ACHN (cell line): Measurements from ENCODE around the gene HDAC10.
"Not testable (repeated sequence)": the region's sequence is repeated elsewhere in the genome, so short reads cannot be mapped to it uniquely, and the experiment has no call there.

Experiments
- DNase-seq: peaks from one replicate; pipeline ENCODE4 v3.0.0-alpha.2; 2015
- in situ Hi-C: cut with HindIII; loops from 2 replicates; pipeline ENCODE4 v1.10.0; 2017; ENCODE audit warnings: low sequenced_read_pairs, low pct_ligation_motif_present, low pct_unique_long_range_greater_than_20kb

The HDAC10 gene

DNA sequence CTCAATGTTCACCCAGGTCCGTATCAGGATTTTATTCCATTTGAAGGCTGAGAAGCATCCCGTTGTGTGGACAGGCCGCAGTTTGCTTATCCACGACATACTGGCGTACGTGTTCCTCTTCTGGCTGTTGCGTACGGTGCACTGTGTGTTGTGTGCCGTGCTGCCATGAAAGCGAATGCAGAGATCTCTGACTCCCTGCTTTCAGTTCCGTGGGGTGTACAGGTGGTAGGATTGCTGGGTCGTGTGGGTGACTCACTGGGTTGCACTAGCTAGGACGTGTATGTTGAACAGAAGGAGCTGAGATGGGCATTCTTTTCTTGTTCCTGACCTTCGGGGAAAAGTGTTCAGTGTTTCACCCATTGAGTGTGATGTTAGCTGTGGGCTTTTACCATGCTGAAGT, 39.9 kb downstream of the HDAC10 start:
- in situ Hi-C loops = no loop called here
- DNase-seq = no peak

DNA sequence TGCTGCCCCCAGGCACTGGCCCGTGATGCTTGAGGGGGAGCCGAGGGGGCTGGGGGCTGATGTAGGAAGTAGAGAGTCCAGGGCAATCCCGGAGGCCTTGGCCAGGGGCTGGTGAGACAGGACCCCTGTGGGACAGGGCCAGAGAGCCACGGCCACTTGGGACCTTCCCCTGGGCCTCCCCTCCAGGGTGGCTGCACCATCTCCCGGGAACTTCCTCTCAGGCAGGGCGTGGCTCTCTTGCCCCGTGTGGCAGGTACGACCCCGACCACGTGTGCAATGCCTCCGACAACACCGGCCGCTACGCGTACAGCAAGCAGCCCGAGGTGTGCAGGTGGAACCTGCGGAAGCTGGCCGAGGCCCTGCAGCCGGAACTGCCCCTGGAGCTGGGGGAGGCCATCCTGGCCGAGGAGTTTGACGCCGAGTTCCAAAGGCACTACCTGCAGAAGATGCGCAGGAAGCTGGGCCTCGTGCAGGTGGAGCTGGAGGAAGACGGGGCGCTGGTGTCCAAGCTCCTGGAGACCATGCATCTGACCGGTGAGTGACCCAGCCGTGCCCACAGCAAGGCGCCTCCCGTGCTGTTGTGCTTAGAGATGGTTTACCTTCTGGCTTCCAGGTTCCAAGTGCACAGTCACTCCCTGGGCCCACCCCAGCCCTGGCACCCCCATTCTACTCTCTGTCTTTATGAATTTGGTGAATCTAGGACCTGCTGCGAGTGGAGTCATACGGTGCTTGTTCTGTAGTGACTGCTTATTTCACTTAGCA, 40.5 kb downstream of the HDAC10 start:
- in situ Hi-C loops = no loop called here
- DNase-seq = no peak

DNA sequence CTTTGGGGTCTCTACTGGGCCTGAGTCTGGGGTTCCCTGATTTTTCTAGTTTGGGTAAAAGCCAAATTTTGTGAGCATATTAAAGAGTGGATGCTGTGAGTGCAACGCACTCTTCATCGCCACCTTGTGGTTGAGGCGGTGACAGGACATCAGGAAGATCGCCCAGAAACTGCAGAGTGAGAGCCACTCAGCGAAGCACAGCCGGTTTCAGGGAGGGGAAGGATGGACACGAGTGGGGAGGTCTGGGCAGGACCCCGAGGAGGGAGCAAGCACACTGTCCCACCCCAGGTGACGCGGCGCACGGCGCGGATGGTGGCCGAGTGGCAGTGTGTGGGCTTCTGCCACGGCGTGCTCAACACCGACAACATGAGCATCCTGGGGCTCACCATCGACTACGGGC, 41.2 kb downstream of the HDAC10 start:
- in situ Hi-C loops = no loop called here
- DNase-seq = peak; percentile 60

DNA sequence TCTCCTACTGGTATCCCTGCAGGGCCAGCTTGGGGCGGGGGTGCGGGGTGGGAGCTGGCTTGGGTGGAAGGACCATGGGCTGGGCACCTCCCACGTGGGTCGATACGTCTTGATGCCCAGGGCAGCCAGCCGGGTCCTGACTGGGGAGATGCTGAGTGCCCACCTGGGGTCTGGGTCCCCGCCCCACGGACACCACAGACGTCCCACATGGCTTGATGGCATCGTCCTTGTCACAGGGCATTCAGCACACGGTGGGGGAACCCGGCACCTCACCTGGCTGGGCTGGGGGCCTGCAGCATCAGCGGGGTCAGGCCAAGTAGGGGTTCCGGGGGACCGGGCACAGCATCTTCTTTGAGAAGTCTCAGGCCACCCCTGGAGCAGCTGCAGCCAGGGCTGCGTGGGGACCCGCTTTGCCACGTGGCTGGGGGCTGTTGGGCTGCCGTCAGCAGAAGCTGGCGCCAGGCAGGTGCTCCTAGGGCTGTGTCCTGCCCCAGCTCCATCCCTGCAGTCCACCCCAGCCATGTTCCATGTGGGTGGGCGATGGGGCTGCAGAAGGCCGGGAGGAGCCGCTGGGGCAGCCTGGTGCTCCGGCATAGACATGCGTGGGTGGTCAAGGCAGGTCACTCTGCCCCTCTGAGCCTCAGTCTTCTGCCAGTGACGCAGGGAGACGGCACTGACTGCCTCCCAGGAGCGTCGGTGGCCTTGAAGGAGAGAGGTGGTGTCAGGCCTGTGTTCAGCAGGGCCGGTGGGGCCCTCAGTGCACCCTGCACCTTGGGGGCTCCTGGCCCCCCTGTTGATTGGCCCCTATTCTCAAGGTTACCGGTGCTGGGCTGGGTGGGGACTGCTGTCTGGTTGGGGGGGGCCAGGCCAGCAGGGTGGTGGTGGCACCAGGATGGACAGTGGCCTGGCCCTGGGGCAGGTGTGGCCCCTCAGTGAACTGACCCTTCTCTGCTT, 41.8 kb downstream of the HDAC10 start:
- in situ Hi-C loops = no loop called here
- DNase-seq = no peak

DNA sequence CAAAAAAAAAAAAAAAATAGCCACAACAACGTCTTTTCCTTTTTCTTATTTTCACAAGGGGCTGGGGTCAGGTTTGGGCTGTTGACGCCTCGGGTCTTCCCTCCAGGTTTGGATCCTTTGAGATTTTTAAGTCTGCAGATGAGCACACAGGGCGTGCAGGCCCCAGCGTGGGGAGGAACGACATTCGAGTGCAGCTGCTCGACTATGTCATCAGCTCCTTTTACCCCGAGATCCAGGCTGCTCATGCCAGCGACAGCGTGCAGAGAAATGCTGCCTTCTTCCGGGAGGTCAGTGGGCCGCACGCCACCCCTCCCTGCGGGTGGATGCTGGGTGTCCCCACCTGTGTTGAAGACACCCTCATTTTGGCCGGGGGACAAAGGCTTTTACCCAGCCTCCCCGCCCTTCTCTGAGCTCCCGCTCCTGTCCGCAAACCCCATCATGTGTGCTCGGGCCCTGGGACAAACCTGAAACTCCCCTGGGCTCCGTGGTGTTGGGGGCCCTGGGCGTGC, 42.6 kb downstream of the HDAC10 start:
- no peak for DNase-seq
- in situ Hi-C loops = no loop called here

DNA sequence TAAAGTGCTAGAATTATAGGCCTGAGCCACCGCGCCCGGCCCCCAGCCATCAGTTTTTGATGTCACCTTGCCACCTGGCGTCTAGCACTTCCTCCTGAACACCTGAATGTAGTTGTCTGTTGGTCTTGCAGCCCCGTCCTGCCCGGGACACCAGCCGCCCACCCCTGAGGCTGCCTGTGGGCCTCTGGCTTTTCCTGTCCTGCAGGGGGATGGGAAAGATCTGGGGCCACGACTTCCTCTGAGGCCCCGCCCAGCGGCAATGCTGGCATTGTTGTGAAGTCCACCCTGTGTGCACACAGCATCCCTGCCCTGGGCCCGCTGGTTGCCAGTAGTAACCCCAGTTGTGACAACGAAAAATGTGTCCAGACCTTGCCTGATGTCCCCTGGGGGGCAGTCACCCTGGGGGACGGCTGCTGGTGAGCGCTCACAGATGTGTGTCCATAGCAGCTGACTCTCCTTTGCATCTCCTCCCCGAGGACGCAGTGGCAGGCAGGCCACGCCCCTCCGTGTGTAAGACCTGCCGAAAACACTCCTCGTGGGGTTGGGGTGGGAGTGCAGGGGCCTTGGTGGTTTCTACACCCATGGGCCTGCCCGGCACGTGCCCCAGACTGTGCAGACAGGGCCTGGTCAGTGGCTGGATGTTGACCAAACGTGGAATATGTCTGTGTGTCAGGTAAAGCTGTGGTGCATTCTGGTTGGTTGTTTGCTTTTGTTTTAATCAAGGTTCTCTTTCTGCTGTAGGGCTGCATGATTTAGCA, 43.5 kb downstream of the HDAC10 start:
- in situ Hi-C loops = no loop called here
- DNase-seq = no peak

DNA sequence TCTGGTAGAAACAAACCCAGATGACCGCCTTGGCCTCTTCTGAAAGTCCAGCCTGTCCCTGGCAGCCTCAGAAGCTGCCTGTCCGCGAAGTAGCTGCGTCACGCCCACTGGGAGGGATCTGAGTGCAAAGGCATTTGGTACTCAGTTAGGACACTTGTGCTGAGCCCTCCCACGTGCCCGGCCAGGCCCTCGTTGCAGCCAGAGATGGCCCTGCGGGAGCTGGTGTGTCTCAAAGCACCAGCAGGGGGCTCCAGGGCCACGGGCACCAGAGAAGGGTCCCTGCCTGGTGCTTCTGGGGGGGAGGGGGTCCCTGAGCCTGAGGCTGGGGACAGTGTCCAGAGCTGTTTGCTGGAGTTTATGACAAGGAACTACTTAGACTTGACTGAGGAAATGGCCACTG, 44.5 kb downstream of the HDAC10 start:
- in situ Hi-C loops = no loop called here
- peak; percentile 24 for DNase-seq

DNA sequence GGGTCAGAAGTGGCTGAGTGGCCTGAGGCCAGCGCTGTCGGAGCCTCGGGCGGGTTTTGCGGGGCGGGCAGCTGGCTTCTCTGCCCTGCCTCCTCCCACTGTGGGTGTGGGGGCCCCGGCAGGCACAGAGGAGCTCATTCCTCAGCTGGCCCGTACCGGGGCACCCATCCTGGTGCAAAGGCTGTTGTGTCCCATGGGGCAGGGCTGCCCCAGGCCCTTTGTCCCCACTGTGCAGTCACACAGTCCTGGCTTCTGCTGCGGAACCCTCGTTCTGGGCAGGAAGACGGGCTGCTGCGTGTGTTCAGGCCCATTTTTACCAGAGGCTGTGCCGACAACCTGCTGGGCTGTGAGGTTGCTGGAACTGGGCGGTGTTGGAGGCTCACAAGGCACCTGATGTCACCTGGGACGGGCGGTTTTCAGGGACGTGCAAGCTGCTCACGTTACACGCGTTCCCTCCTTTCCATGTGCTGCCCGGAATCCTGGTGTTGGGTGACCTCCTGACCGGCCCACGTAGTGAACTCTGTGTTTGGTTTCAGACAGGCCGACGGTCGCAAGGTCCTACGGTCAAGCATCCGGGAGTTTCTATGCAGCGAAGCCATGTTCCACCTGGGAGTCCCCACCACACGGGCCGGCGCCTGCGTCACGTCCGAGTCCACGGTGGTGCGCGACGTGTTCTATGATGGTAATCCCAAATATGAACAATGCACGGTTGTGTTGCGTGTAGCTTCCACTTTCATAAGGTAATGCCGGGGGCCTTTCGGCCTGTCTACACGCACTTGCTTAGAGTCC, 45.1 kb downstream of the HDAC10 start:
- in situ Hi-C loops = no loop called here
- DNase-seq = no peak

DNA sequence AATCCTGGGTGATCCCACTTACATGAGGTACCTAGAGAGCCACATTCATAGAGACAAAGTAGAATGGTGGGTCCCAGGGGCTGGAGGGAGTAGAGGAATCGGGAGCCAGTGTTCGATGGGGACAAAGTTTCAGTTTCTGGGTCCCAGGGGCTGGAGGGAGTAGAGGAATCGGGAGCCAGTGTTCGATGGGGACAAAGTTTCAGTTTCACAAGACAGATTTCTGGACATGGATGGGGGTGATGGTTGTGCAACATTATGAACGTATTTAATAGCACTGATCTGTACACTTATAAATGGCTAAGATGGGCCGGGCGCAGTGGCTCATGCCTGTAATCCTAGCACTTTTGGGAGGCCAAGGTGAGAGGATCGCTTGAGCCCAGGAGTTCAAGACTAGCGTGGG, 46.1 kb downstream of the HDAC10 start:
- in situ Hi-C loops, DNase-seq: not testable (repeated sequence)

DNA sequence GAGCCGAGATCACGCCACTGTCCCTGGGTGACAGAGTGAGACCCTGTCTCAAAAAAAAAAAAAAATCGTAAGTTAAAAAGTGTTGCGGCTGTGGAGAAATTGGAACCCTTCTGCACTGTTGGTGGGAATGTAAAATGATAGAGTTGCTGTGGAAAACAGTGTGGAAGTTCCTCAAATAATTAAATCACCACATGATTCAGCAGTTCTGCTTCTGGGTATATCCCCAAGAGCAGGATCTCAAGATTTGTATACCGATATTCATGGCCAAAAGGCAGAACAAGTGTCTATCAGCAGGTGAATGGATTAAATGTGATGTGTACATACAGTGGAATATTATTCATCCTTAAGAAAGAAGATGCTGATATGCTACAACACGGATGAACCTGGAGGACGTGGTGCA, 46.5 kb downstream of the HDAC10 start:
- DNase-seq = no peak
- in situ Hi-C loops = no loop called here

DNA sequence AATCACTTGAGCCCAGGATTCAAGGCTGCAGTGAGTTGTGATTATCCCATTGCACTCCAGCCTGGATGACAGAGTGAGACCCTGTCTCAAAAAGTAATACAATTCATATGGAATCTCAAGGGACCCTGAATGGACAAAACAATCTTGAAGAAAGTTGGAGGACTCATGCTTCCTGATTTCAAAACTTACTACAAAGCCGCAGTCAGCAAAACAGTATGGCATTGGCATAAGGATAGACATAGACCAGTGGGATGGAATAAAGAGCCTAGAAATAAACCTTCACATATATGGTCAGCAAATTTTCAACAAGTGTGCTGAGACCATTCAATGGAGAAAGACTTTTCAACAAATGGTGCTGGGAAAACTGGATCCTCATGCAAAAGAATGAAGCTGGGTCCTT, 47.8 kb downstream of the HDAC10 start:
- in situ Hi-C loops = no loop called here
- no peak for DNase-seq

DNA sequence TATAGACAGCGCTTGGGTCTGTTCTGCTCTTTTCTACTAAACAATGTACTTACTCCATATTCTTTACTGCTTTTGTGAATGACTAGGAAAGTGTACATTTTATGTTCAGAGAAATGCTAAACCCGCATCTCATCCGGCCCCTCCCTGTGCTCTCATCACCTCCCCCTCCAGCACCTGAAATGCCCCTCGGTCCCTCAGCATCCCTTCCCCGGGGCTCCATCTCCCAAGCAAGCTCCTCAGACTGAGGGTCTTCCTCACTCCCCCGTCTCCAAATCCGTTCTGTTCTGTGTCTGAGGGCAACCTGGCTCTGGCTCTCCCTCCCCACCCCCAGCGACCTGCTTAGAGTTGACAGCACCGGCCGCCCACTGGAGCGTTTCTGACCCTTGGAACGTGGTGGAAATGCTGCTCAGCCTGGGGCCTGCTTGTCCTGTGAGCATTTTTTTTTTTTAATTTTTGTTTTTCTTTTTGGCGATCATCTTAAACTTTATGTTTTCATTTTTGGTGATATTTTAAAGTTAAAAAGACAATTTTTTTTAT, 48.9 kb downstream of the HDAC10 start:
- no peak for DNase-seq
- in situ Hi-C loops = no loop called here

DNA sequence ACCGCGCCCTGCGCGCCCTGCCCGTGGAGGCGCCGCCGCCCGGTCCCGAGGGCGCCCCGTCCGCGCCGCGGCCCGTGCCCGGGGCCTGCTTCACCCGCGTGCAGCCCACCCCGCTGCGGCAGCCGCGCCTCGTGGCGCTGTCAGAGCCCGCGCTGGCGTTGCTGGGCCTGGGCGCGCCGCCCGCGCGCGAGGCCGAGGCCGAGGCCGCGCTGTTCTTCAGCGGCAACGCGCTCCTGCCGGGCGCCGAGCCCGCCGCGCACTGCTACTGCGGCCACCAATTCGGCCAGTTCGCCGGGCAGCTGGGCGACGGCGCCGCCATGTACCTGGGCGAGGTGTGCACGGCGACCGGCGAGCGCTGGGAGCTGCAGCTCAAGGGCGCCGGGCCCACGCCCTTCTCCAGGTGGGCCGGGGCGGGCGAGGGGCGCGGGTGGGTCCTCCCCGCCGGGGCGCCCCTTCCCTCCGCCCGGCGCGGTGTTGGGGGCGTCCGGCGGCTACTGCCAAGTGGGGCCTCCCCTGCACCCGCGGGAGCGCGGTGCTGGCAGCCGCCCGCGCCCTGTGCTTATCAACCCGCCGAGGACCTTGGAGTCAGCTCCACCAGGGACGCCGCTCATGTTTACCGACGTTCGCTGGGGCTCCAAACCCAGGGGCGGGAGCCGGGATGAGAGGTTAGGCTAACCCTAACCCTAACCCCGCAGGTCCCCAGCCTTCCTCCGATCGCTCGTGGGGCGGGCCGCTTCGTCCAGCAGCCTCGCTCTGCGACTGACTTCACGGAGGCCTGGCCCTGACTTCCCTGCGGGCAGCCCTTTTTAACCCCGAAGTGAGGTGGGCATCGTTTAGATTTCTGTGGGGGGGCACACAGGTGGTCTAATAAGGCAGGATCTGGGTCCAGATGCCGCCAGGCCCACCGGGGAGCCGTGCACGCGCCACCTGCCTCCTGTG, 49.6 kb downstream of the HDAC10 start:
- in situ Hi-C loops = no loop called here
- peak; percentile 15 for DNase-seq

DNA sequence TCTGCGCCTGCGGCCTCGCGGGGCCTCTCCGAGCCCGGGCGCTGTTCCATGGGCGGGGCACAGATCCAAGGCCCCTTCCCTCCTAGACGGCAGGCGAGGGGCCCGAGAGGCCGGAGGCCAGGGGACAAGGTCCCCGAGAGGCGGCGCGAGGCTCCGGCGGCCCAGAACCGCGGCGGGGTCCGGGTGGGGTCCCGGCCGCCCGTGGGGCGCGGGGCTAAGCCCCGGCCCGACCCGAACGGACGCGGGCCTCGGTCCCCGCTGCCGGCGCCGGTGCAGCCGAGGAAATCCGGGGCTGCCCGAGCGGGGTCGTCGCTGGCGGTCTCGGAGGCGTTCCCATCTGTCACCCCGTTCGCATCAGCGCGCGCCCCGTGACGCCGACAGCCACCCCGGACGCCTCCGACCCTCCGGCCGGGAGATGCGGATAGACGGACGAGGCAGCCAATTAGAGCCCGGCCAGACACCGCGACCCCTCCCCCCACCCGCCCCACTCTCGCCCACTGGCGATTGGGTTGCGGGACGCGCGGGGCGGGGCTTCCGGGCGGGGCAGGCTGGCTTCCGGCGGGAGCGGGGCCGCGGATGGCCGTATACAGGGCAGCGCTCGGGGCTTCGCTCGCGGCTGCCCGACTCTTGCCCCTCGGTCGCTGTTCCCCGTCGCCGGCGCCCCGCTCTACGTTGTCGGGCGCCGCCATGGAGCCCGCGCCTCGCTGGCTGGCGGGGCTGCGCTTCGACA, 50.4 kb downstream of the HDAC10 start, which contains the start of gene SELENOO:
Gene SELENOO (plus strand): TSS at position 551 of the 730 bp plus-strand sequence. CDS start 26 bp downstream, at position 577.
- in situ Hi-C loops = no loop called here
- peak; percentile 77 for DNase-seq

DNA sequence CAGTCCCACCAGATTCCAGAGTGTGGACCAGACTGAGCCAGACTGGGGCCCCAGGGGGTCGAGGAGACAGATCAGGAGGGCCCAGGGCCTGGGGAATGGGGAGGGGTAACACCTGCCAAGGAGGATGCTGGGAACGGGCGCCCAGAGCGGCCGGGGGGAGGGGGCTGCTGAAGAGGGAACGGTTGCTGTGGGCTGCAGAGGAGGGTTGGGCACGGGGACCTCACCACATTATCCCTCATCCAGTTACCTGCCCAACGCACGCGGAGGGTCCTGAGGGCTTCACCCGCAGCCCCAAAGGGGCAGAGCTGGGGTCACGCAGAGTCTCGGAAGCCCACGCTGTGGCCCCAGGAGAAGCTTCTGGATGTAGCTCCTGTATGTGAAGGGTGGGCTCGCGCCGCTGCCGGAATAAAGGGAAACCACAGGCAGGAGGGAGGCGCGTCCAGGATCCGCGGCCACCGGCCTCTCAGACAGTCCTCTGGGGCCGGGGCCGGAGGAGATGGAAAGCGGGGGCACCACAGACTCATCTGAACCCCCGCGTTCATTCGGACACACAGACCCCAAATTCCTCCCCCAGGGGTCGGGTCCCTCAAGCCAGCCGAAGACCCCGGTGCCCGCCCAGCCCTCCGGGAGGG, 51.1 kb downstream of the HDAC10 start:
- in situ Hi-C loops = no loop called here
- DNase-seq = no peak

DNA sequence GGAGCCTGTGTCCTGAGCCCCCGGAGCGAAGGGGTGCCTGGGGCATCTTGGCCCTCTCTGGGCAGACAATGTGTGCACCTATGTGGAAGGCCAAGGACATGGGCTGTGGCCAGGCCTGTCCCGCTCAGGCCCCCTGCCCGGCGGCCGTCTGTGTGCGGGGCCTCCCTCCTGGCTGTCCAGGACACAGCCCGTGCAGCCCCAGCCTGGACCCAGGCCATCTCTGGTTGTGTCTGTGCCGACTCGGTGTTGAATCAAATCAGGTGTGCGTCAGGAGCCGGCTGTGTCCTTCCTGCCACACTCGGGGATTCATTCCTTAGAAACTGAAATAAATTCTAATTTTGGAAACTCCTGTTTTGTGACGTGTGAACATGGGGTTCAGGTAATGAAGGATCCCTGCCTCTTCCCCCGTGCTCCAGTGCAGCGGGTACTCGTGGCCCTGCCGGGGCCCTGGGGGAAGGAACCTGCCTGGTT, 51.8 kb downstream of the HDAC10 start:
- DNase-seq = no peak
- in situ Hi-C loops = no loop called here
